ENCODE measurements around the gene ARHGAP35. TPM values are rescaled to one million over a fixed set of nuclear protein-coding genes. Genes with fewer than 3 reads are reported as not detected.
"Not testable (repeated sequence)": the region's sequence is repeated elsewhere in the genome, so short reads cannot be mapped to it uniquely, and the experiment has no call there.

Gene ARHGAP35
- total RNA-seq, 1 experiment from 2014 or later = 18.2 TPM

DNA sequence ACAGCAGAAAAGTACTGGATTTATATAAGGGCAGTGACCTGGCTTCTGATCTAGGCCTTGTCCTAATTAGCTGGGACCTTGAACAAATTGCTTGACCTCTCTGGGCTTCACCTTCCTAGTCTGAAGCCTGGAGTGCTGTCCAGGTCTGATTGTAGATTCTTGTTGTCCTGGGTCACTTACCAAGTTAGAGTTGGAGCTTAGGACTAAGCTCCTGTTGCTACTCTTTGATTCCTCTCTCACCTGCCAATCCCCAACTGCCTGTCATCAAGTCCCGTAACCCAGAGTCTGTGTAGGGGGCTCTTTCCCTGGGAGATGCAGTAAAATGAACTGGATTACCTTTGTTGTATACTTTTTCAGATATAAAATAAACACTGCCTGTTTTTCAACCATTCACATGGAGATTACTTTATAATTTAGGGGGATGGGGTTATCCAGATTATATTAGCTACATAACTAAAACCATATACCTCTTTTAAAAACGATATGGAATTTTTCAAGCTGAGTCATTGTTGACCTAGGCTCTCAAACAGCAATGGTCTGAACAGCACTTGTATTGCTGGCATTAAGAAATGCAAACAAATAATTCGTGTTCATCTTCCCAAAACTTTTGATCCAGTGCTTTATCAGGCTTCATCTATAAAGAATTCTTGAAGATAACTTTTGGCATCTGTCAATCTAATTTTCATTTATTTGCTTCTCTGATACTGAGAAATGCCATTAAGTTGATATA lies 5.8 kb downstream of the ARHGAP35 start:
- no peak for DNase-seq (ENCODE audit: extremely low read depth, low read depth)

DNA sequence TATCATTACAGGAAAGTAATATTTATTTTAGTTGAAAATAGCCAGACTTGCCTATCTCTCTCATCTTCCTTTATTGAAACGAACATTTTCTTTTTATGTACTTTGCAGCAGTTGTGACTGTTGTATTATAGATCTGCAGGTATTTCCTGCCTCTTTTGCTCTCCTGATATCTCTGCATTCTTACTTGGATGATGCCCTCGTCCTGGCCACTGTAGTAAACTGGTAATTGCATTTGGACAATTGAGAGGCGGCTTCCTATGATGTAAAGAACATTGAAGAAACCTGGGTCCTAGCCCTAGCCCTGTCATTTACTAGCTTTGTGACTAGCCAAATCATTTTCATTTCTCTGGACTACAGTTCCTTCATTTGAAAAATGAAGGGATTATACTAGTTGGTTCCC lies 6.4 kb downstream of the ARHGAP35 start:
- DNase-seq (ENCODE audit: extremely low read depth, low read depth) = no peak

DNA sequence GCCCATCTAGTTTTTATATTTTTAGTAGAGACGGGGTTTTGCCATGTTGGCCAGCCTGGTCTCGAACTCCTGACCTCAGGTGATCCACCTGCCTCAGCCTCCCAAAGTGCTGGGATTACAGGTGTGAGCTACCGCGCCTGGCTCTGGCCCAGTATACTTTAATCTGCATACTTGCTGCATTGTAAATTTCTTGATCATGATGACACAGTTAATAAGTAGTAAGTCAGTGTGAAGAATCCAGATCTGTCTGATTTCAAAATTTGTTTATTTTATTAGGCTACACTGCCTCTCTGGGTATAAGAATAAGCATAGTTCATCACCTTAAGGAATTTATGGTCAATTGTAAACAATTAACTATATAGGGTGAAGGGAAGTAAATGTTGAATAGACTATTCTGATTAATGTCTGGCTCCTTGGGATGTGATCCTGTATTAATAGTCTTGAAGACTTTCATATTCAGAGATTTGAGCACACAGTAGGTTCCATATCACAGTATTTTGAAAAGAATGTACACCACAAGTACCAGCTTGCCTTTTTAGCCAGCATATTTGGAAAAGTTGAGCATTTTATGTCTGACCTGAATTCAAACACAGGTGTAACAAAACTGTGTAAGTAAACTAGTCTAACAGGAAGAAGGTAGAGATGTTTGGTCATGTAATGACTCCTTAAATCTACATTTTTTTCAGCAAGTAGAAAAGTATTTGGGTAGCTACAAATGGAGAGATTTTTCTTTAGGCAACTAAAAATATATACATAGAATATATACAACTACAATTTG lies 7.4 kb downstream of the ARHGAP35 start:
- DNase-seq (ENCODE audit: extremely low read depth, low read depth) = no peak

- not testable (repeated sequence) for DNase-seq (ENCODE audit: extremely low read depth, low read depth)
These were observed 10.4 kb downstream of the ARHGAP35 start for GRCh38 chr19:46871173-46871572.

GRCh38 chr19:46872967-46873366 lies 12.2 kb downstream of the ARHGAP35 start:
- no peak for DNase-seq (ENCODE audit: extremely low read depth, low read depth)

DNA sequence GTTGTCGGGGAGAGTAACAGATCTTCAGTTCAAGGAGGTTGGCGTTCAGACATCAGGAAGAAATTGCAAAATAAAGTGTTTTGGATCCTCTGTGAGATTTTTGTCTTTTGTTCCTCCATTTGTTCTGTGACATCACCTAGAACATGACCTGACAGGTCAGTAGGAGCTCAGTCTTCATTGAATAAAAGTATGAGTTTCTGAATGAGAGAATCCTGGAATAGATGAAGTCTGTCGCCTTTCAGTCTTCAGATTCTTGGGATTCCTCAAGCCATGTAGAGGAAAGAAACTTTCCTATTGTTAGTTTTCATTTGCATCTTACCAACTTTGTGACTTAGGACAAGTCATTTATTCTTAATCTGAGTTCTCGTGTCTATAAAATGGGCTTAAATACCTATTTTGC lies 14.4 kb downstream of the ARHGAP35 start:
- DNase-seq (ENCODE audit: extremely low read depth, low read depth) = no peak

DNA sequence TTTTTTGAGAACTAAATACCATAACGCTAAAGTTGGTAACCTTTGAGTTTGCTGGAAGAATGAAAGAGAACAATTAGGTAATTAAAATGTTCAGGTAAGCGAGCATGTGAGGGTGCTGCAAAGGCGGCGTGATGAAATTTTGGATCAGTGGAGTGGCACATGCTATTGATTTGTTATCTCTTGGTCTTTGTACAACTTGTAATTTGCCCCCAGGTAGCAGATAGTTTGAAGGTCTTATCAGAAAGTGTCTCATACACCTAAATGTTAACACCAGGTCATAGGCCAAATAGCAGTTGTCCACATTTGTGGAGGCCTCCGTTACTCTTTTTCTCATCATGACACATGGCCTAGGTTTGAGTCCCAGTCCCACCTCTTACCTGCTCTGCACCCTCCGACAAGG lies 14.9 kb downstream of the ARHGAP35 start:
- DNase-seq (ENCODE audit: extremely low read depth, low read depth) = no peak

- DNase-seq (ENCODE audit: extremely low read depth, low read depth) = no peak
These were observed 18.0 kb downstream of the ARHGAP35 start for GRCh38 chr19:46878613-46879375.

DNA sequence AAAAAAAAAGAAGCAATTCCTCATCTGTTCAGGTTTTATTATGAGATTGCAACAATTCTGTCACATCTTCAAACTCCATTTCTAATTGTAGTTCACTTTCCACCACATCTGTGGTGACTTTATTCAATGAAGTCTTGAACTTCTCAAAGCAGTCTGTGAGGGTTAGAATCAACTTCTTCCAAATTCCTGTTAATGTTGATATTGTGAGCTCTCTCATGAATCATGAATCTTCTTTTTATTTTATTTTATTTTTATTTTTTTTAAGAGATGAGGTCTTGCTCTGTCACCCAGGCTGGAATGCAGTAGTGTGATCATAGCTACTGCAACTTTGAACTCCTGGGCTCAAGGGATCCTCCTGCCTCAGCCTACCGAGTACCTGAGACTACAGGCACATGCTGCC lies 19.6 kb downstream of the ARHGAP35 start:
- no peak for DNase-seq (ENCODE audit: extremely low read depth, low read depth)

DNA sequence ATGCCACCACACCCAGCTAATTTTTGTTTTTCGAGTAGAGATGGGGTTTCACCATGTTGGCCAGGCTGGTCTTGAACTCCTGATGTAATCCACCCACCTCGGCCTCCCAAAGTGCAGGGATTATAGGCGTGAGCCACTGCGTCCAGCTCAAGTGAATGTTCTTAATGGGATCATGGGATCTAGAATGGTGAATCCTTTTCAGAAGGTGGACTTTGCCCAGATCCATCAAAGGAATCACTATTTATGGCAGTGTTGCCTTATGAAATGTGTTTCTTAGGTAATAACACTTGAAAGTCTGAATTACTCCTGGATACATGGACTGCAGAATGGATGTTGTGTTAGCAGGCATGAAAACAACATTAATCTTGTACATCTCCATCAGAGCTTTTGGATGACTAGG lies 20.3 kb downstream of the ARHGAP35 start:
- DNase-seq (ENCODE audit: extremely low read depth, low read depth) = no peak

GRCh38 chr19:46882034-46882433 lies 21.2 kb downstream of the ARHGAP35 start:
- DNase-seq (ENCODE audit: extremely low read depth, low read depth) = no peak

DNA sequence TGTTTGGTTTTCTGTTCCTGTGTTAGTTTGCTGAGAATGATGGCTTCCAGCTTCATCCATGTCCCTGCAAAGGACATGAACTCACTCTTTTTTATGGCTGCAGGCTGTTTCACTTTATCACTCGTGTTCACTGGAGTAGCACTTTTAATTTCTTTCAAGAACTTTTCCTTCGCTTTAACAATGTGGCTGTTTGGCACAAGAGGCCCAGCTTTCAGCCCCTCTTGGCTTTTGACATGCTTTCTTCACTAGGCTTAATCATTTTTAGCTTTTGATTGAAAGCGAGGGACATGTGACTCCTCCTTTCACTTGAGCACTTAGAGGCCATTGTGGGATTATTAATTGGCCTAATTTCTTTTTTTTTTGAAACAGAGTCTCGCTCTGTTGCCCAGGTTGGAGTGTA lies 22.0 kb downstream of the ARHGAP35 start:
- not testable (repeated sequence) for DNase-seq (ENCODE audit: extremely low read depth, low read depth)

GRCh38 chr19:46885411-46885810 lies 24.6 kb downstream of the ARHGAP35 start:
- DNase-seq (ENCODE audit: extremely low read depth, low read depth) = no peak

- DNase-seq (ENCODE audit: extremely low read depth, low read depth) = no peak
These were observed 25.9 kb downstream of the ARHGAP35 start for GRCh38 chr19:46886546-46887239.

- no peak for DNase-seq (ENCODE audit: extremely low read depth, low read depth)
These were observed 26.5 kb downstream of the ARHGAP35 start for GRCh38 chr19:46887240-46887782.

DNA sequence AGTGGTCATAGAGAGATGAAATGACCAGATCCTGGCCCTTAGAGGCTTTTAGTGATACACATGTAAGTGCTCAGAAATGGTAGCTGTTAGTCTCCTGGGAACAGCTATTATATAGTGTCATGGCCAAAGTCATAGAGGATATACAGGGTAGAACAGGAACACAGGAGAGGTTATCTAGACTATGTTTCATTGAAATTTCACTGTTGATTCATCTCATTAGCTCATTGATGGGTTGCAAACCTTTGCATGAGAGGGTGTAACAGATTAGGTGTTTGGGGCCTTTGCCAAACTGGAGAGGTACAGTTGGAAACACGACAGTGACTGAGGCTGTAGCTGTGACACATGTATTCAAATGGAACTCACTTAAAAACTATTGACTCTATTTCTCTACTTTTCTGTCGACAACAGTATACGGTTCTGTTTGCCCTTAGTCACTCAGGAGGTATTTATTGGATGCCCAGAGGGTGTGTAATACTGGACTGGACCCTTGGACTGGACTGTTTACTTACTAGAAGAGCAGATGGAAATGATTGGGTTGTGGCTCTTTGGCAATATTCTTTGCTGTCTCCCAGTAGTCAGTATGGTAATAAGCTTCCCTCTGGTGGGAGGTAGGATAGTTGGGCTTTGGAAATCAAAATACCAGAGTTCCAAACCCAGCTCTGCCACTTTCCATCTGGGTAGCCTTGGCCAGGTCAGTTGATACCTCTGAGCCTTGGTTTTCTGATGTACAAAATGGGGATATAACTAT lies 29.8 kb downstream of the ARHGAP35 start:
- no peak for DNase-seq (ENCODE audit: extremely low read depth, low read depth)

GRCh38 chr19:46892252-46893179 lies 31.7 kb downstream of the ARHGAP35 start:
- no peak for DNase-seq (ENCODE audit: extremely low read depth, low read depth)

- DNase-seq (ENCODE audit: extremely low read depth, low read depth) = no peak
These were observed 35.4 kb downstream of the ARHGAP35 start for GRCh38 chr19:46896076-46896794.

All from NCI-H460 (cell line).